Suppressor macrophage treated with lipopolysaccharide for 1 hour (primary cell): Measurements from ENCODE around the gene KDM2A.

ENCODE experiments used
- DNase-seq, 3 donors: peaks; one replicate each; pipeline ENCODE4 v3.0.0-alpha.2; 2020 to 2022

The KDM2A gene

GRCh38 chr11:67274768-67275605, 155.9 kb downstream of the KDM2A start:
- DNase-seq = no peak

GRCh38 chr11:67275606-67276409, 156.7 kb downstream of the KDM2A start:
- DNase-seq = no peak

GRCh38 chr11:67276781-67277230, 157.7 kb downstream of the KDM2A start:
- DNase-seq = peak; percentile 54 to 67 (median 55)

- DNase-seq = peak; percentile 97
Observed at GRCh38 chr11:67277231-67277961, 158.3 kb downstream of the KDM2A start.

GRCh38 chr11:67278135-67278938, 159.3 kb downstream of the KDM2A start:
- no peak for DNase-seq

- no peak for DNase-seq
Observed at GRCh38 chr11:67278939-67279588, 160.0 kb downstream of the KDM2A start.

GRCh38 chr11:67279589-67280340, 160.7 kb downstream of the KDM2A start:
- no peak for DNase-seq

- no peak for DNase-seq
Observed at GRCh38 chr11:67280341-67280787, 161.3 kb downstream of the KDM2A start.

- no peak for DNase-seq
Observed at GRCh38 chr11:67280788-67281551, 161.9 kb downstream of the KDM2A start.

- no peak for DNase-seq
Observed at GRCh38 chr11:67281552-67282150, 162.6 kb downstream of the KDM2A start.

- no peak for DNase-seq
Observed at GRCh38 chr11:67282155-67282875, 163.3 kb downstream of the KDM2A start.

GRCh38 chr11:67282876-67283371, 163.9 kb downstream of the KDM2A start:
- DNase-seq = no peak

GRCh38 chr11:67283481-67283963, 164.5 kb downstream of the KDM2A start:
- peak; percentile 89 to 94 (median 92) for DNase-seq

- DNase-seq = peak in 1 of 3 donors; percentile 31
Observed at GRCh38 chr11:67284811-67285540, 165.9 kb downstream of the KDM2A start.

GRCh38 chr11:67285541-67286498, 166.8 kb downstream of the KDM2A start:
- peak; percentile 65 to 72 (median 69) for DNase-seq

- DNase-seq = peak; percentile 89 to 94 (median 92)
Observed at GRCh38 chr11:67286621-67287333, 167.7 kb downstream of the KDM2A start.
